Left ventricle myocardium superior (tissue), 1 donor: ENCODE results near the gene NFATC1. TPM values are rescaled to one million over a fixed set of nuclear protein-coding genes. Genes with fewer than 3 reads are reported as not detected.
"Not testable (repeated sequence)": the region's sequence is repeated elsewhere in the genome, so short reads cannot be mapped to it uniquely, and the experiment has no call there.

Experiments
- ATAC-seq: fragments of 200-7000 bp; cut with Tn5 transposase; one replicate; pipeline ENCODE4 v1.9.1; 2020; ENCODE audit warnings: mild to moderate bottlenecking, moderate library complexity
- DNase-seq: peaks from one replicate; pipeline ENCODE4 v3.0.0-alpha.2; 2020
- intact Hi-C: fragments of 100-400 bp; cut with micrococcal nuclease; formaldehyde crosslinking; loops from one replicate; pipeline ENCODE4 v1.11.0; 2022
- total RNA-seq: library from RNA; stranded (reverse); fragmentation: NEBNext Ultra II Directional; extraction: Animal tissue kit (Norgen Biotek cat#: 25700); gene quantifications from one replicate; pipeline ENCODE4 v1.2.1, GENCODE V29; 2021
- donor health status: DM: no; HTN: yes; CAD: no; lungs with severe emphysema.

The NFATC1 gene
- total RNA-seq, 1 donor from 2014 or later: 18.7 TPM

DNA sequence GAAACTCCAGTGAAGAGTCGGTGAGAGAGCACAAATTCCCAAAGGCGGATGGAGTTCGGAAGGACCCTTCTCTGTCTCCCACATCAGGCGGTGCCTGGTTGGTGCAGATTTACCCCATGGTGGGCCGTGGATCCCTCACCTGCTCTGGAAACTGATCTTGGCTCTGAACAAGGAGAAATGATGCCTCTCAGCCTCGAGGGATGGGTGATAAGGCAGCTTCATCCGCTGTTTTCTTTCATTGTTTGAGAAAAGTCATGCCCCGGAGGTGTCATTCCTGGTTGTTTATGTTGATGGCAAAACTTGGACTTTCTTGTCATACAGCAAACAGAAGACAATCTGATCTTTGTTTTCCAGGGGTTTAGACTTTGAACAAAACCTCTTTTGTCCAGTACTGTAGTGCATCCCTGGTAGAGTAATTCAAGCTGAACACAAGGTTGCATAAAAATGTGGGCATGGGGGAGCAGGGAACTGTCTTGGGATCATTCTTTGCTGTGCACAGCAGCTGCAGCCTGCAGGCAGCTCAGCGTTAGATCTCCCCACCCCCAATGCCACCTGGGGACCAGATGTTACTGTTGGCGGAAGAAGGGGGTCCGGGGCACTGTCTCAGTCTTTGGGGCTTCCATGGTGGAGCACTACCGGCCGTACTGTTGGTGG, 81.3 kb downstream of the NFATC1 start:
- no peak for ATAC-seq
- intact Hi-C loops: no loop called here
- DNase-seq: peak; percentile 7

GRCh38 chr18:79477711-79478483, 82.2 kb downstream of the NFATC1 start:
- ATAC-seq (no peak), DNase-seq (peak; percentile 13)
- intact Hi-C loops: no loop called here

DNA sequence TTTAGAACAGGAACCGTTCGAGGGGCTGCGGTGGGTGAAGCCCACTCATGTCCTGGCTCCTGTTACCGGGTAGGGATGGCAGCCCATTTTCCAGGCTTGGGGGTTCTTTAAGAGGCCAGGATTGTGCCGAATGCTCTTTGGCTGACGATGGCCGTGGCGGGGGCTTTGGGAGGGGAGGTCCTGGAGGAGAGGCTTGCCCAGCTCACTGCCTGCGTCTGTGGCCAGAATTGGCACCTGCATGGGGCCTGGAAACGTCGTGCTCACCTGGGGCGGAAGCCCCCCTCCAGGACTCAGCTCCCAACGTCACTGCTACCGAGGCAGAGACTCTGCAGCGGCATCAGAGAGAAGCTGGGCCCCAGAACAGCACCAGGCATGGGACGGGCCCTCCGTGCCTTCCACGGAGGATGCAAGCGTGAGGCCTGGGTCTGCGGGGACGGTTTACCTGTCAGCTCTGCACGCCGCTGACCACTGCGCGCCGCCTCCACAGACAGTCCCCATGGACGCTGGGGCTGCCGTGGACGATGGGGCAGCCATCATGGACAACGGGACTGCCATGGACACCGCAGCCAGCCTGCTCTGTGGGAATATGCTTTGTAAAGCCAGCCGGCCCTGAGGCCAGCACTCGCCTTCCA, 82.9 kb downstream of the NFATC1 start:
- intact Hi-C loops: no loop called here
- peak; percentile 26 for DNase-seq
- no peak for ATAC-seq

GRCh38 chr18:79479116-79479760, 83.5 kb downstream of the NFATC1 start:
- intact Hi-C loops: no loop called here
- ATAC-seq: no peak
- DNase-seq: peak; percentile 9

DNA sequence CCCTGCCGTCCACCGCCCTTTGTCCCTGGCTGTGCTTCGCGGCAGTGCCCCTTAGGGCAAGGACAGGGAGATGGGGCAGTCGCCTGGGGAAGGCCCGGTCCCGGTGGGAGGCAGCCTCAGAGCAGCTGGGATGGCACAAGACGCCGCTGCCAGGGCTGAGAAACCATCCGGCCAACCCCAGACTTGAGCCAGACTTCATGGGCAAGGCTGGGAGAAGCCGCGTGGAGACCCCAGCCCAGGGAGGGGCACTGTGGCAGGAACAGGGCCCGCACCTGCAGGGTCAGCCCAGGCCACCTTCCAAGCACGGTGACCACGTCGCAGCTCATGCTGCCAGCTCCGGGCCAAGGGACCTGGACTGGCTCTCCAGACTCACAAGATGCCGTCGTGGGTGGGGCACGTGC, 84.0 kb downstream of the NFATC1 start:
- ATAC-seq: no peak
- intact Hi-C loops: no loop called here
- DNase-seq: peak; percentile 18

DNA sequence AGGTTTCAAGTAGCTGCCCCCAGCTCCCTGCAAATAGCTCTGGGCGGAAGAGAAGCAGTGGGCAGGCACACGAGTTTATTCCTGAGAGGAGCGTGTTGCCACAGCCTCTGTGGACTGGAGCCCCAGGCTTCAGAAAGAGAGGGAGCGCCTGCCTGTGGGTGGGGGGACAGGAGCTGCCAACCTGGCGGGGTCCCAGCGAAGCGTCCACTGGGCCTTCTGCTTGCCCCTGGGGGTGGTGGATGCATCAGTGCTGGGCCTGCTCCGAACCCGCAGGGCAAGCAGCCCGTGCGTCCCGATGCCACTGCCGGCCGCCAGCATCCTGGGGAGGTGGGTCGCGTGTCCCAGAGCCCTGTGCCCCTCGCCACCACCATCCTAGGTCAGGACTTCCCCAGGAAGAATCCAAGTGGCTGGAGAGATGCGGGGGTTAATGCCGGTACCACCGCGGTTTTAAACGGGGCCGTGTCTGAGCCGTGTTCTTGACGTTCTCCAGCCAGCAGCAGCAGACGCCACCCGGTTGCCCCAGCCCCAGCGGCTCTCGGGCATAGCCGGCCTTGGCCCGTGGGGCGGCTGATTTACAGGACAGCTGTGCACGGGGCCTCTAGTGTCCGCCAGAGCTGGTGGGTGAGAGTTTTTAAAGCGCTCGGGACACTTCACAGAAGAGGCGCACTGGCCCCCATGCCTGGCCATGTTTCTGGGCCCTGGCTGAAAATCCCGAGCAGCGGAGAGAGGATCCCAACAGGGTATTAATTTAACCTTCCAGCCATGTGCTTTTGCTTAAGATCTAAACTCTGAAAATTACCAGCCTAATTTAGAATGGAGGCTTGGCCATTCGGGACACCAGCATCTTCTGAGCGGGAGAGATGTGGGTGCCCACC, 84.7 kb downstream of the NFATC1 start:
- no peak for ATAC-seq
- DNase-seq: peak; percentile 17
- intact Hi-C loops: no loop called here

- ATAC-seq: no peak
- intact Hi-C loops: no loop called here
- peak; percentile 15 for DNase-seq
These were observed 85.5 kb downstream of the NFATC1 start for GRCh38 chr18:79481046-79481790.

DNA sequence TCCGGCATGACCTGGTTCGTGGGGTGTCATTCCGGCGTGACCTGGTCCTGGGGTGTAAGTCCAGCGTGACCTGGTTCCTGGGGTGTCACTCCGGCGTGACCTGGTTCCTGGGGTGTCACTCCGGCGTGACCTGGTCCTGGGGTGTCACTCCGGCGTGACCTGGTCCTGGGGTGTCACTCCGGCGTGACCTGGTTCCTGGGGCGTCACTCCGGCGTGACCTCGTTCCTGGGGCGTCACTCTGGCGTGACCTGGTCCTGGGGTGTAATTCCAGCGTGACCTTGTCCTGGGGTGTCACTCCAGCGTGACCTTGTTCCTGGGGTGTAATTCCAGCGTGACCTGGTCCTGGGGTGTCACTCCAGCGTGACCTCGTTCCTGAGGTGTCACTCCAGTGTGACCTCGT, 87.7 kb downstream of the NFATC1 start:
- intact Hi-C loops, ATAC-seq: not testable (repeated sequence)
- peak; percentile 11 for DNase-seq

DNA sequence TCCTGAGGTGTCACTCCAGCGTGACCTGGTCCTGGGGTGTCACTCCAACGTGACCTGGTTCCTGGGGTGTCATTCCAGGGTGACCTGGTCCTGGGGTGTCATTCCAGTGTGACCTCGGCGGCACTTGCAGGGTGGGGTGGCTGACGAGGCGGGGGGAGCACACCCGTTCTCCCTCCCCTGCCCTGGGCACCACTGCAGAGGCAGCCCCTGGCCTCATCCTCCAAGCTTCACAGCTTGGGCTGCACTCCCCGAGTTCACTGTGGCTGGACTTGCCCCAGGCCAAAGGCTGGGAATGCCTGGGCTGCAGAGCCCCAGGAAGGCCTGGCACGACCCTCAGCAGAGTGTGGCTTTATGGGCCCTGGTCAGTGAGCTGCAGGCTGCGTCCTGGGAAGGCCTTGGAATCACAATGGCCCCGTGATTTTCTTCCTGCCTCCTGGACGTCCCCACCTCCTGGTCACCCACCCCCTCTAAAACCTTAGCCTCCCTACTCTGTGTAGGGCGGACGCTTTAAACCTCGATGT, 88.3 kb downstream of the NFATC1 start:
- DNase-seq (peak; percentile 5), ATAC-seq (no peak)
- intact Hi-C loops: no loop called here

GRCh38 chr18:79484661-79485621, 89.2 kb downstream of the NFATC1 start:
- intact Hi-C loops: no loop called here
- peak; percentile 72 for ATAC-seq
- DNase-seq: peak; percentile 58

DNA sequence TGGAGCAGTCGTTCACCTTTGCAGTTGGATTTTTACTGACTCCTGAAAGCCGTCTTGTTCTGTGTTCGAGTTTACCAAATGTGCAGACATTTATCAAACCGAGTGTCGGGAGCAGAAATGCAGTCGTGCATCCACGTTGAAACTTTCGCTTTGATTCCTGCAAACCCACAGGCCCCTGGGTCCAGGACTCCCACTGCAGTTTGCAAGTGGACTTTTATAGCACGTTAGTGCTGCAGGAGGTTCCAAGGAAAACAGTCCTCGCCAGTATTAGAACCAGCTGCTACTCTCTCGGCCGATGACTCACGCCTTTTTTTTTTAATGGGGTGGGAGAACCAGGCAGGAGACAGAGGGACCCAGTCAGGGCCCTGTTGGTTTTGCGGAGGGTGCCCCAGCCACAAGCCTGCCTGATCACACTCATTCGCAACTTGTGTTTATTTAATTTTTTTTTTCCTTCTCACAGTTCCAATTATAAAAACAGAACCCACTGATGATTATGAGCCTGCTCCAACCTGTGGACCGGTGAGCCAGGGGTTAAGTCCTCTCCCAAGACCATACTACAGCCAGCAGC, 90.1 kb downstream of the NFATC1 start:
- ATAC-seq: peak; percentile 81
- intact Hi-C loops: no loop called here
- DNase-seq: peak; percentile 26

- intact Hi-C loops: no loop called here
- DNase-seq (peak; percentile 30), ATAC-seq (no peak)
These were observed 90.8 kb downstream of the NFATC1 start for GRCh38 chr18:79486356-79487182.

GRCh38 chr18:79487183-79487800, 91.6 kb downstream of the NFATC1 start:
- ATAC-seq: no peak
- DNase-seq: peak; percentile 29
- intact Hi-C loops: no loop called here

DNA sequence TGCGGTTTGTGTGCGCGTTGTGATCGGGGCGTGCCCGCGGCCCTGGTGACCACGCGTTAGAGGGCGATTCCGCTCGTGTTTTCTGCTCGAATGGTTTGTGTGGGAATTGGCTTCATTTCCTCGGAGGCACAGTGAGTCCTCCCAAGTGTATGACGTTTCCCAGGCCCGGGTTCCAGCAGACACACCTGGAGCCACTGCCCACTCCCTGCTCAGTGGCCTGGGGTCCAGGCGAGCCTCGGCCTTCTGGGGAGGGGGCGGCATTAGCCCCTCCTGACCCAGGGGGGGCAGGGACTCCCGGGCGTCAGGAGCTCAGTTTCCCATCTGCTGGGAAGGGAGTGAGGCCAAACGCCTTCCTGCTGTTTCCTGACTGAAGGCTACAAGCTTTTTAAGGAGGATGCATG, 92.1 kb downstream of the NFATC1 start:
- DNase-seq (no peak), ATAC-seq (no peak)
- intact Hi-C loops: no loop called here

GRCh38 chr18:79488311-79489050, 92.8 kb downstream of the NFATC1 start:
- ATAC-seq: no peak
- DNase-seq: peak; percentile 20

More at GRCh38 chr18:79488311-79489050, 92.8 kb downstream of the NFATC1 start:
- intact Hi-C loops: no loop called here
